Measurements from ENCODE around the gene GABBR2.

GABBR2 gene

DNA sequence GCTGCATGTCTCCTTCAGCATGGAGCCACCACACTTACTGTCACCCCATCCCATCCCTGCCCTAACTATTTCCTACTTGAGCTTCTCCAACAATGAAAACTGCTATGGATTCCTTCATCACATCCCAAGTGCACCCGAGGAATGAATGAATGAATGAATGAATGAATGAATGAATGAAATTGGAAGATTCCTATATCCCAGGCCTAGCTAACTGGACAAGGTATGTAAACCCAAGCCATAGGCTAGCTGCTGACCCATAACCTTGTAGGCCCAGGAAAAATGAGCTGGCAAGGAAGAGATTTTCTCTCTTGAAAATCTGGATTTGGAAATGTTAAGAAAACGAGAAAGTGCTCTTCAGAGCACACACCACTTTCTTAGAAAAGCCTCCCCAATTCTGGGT lies 97.4 kb downstream of the GABBR2 start:
- Histone ChIP-seq H3K36me3 (replicated peaks; ENCODE audit: insufficient read depth, low read length) (no peaks in the 10 kb centered on the region), H3K9me3 (replicated peaks; ENCODE audit: insufficient read depth, low read length) (no peaks in the 10 kb centered on the region), H3K4me2 (ENCODE audit: low read depth, low read length) (no peak overlapping the region), H3F3A (ENCODE audit: insufficient read depth, low read length) (no peaks in the 10 kb centered on the region), H3K79me2 (ENCODE audit: low read length) (no peaks in the 10 kb centered on the region), H3K4me1 (ENCODE audit: low read length) (no peaks in the 10 kb centered on the region), H3K27me3 (replicated peaks; ENCODE audit: insufficient read depth, low read length) (no peaks in the 10 kb centered on the region), H3K27ac (ENCODE audit: low read length) (no peak overlapping the region), H3K9me2 (replicated peaks; ENCODE audit: insufficient read depth, low read length) (no peaks in the 10 kb centered on the region), H4K20me1 (ENCODE audit: insufficient read depth, low read length) (no peaks in the 10 kb centered on the region), H3K9ac (ENCODE audit: low read length) (no peak overlapping the region), H3K4me3 (ENCODE audit: low read length) (no peak overlapping the region), H2AFZ (ENCODE audit: low read length) (no peak overlapping the region)
- TF ChIP-seq EZH2 (optimal IDR thresholded peaks at IDR 0.05; ENCODE audit: low read depth, low read length) = no peak
- TF ChIP-seq, protein P1, sequence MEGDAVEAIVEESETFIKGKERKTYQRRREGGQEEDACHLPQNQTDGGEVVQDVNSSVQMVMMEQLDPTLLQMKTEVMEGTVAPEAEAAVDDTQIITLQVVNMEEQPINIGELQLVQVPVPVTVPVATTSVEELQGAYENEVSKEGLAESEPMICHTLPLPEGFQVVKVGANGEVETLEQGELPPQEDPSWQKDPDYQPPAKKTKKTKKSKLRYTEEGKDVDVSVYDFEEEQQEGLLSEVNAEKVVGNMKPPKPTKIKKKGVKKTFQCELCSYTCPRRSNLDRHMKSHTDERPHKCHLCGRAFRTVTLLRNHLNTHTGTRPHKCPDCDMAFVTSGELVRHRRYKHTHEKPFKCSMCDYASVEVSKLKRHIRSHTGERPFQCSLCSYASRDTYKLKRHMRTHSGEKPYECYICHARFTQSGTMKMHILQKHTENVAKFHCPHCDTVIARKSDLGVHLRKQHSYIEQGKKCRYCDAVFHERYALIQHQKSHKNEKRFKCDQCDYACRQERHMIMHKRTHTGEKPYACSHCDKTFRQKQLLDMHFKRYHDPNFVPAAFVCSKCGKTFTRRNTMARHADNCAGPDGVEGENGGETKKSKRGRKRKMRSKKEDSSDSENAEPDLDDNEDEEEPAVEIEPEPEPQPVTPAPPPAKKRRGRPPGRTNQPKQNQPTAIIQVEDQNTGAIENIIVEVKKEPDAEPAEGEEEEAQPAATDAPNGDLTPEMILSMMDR (IDR thresholded peaks at IDR 0.05; ENCODE audit: low read length) = no peak
- TF ChIP-seq EZH2phosphoT487 (IDR thresholded peaks at IDR 0.05; ENCODE audit: low read length) = no peak
- DNase-seq = no peak

DNA sequence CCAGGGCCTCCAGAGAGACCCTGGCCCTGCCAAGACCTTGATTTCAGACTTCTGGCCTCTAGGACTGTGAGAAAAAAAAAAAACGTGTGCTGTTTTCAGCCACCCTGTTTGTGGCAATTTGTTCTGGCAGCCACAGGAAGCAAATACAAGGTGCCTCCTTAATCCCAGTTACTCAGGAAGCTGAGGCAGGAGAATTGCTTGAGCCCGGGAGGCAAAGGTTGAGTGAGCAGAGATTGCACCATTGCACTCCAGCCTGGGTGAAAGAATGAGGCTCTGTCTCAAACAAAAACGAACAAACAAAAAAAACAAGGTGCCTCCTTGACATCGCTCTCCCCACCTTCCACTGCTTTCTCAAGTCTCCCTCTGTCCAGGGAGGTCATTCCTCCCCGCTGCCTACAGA lies 98.0 kb downstream of the GABBR2 start:
- TF ChIP-seq, protein P1 (IDR thresholded peaks at IDR 0.05; ENCODE audit: low read length) = no peak
- no peak for TF ChIP-seq EZH2phosphoT487 (IDR thresholded peaks at IDR 0.05; ENCODE audit: low read length)
- no peak for TF ChIP-seq EZH2 (optimal IDR thresholded peaks at IDR 0.05; ENCODE audit: low read depth, low read length)
- Histone ChIP-seq H3F3A (ENCODE audit: insufficient read depth, low read length) (no peaks in the 10 kb centered on the region), H3K4me2 (ENCODE audit: low read depth, low read length) (no peak overlapping the region), H3K79me2 (ENCODE audit: low read length) (no peaks in the 10 kb centered on the region), H3K4me1 (ENCODE audit: low read length) (no peaks in the 10 kb centered on the region), H3K36me3 (replicated peaks; ENCODE audit: insufficient read depth, low read length) (no peaks in the 10 kb centered on the region), H3K27ac (ENCODE audit: low read length) (no peak overlapping the region), H3K9me2 (replicated peaks; ENCODE audit: insufficient read depth, low read length) (no peaks in the 10 kb centered on the region), H4K20me1 (ENCODE audit: insufficient read depth, low read length) (no peaks in the 10 kb centered on the region), H3K9ac (ENCODE audit: low read length) (no peak overlapping the region), H3K27me3 (replicated peaks; ENCODE audit: insufficient read depth, low read length) (no peaks in the 10 kb centered on the region), H3K4me3 (ENCODE audit: low read length) (no peak overlapping the region), H3K9me3 (replicated peaks; ENCODE audit: insufficient read depth, low read length) (no peaks in the 10 kb centered on the region), H2AFZ (ENCODE audit: low read length) (no peak overlapping the region)
- DNase-seq = no peak

DNA sequence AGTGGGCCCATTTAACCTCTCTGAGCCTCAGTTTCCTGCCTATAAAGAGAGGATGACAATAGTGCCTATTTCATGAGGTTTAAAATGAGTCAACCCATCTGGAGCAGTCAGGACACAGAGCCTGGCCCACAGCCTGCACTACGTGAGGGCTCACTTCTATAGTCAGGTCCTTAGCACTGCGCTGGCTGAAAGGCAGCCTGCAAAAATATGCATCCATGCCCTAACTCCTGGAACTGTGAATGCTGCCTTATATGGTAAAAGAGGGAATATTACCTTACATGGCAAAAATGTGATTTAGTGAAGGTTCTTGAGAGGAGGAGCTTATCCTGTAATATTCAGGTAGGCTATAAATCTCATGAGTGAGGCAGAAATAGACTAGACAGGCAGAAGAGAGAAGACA lies 98.5 kb downstream of the GABBR2 start:
- Histone ChIP-seq H3K9ac (ENCODE audit: low read length) (no peak overlapping the region), H2AFZ (ENCODE audit: low read length) (no peak overlapping the region), H3K9me2 (replicated peaks; ENCODE audit: insufficient read depth, low read length) (no peaks in the 10 kb centered on the region), H3K4me2 (ENCODE audit: low read depth, low read length) (no peak overlapping the region), H4K20me1 (ENCODE audit: insufficient read depth, low read length) (no peaks in the 10 kb centered on the region), H3K36me3 (replicated peaks; ENCODE audit: insufficient read depth, low read length) (no peaks in the 10 kb centered on the region), H3K4me3 (ENCODE audit: low read length) (no peak overlapping the region), H3K27me3 (replicated peaks; ENCODE audit: insufficient read depth, low read length) (no peaks in the 10 kb centered on the region), H3K27ac (ENCODE audit: low read length) (no peak overlapping the region), H3K9me3 (replicated peaks; ENCODE audit: insufficient read depth, low read length) (no peaks in the 10 kb centered on the region), H3K4me1 (ENCODE audit: low read length) (no peaks in the 10 kb centered on the region), H3K79me2 (ENCODE audit: low read length) (no peaks in the 10 kb centered on the region), H3F3A (ENCODE audit: insufficient read depth, low read length) (no peaks in the 10 kb centered on the region)
- TF ChIP-seq EZH2phosphoT487 (IDR thresholded peaks at IDR 0.05; ENCODE audit: low read length) (no peak), EZH2 (optimal IDR thresholded peaks at IDR 0.05; ENCODE audit: low read depth, low read length) (no peak)
- TF ChIP-seq, protein P1 (IDR thresholded peaks at IDR 0.05; ENCODE audit: low read length) = no peak
- DNase-seq = no peak

Measured in MM.1S (cell line).